Endothelial cell of umbilical vein (primary cell): ENCODE results near the gene CD82. TPM values are rescaled to one million over a fixed set of nuclear protein-coding genes. Genes with fewer than 3 reads are reported as not detected.

ENCODE experiments used
- BruUV-seq: library from RNA; stranded (reverse); fragments of 400-500 nt; replicated peaks from 2 replicates; lab custom pipeline; 2021; lab: Mats Ljungman, UMichigan
- CTCF ChIA-PET: fragments of 300-600, 350-600 bp; sonication (Branson Sonifier 250); formaldehyde crosslinking; loops from one replicate; lab custom pipeline; 2021; ENCODE audit warnings: antibody characterized with exemption, inconsistent platforms; lab: Charles Lee
- POLR2A ChIA-PET: fragments of 300-600, 350-600 bp; sonication (Branson Sonifier 250); formaldehyde crosslinking; loops from one replicate; lab custom pipeline; 2021; ENCODE audit warnings: antibody characterized with exemption, inconsistent platforms; lab: Charles Lee
- DNase-seq: peaks from one replicate; pipeline ENCODE4 v3.0.0-alpha.2; 2011; ENCODE audit warnings: low read depth, low spot score
- FAIRE-seq: peaks from 2 replicates; lab custom pipeline; 2011; peaks lifted over from hg19 to GRCh38; lab: Jason Lieb, UNC
- H2AFZ ChIP-seq: 2 replicates; pipeline ENCODE4 v1.6.0; 2012; ENCODE audit warnings: low read depth, low read length, control low read depth, inconsistent platforms
- H3K27ac ChIP-seq: 2 replicates; pipeline ENCODE4 v1.5.1; 2011; ENCODE audit warnings: low read depth, mild to moderate bottlenecking, control low read depth, low read length, moderate library complexity; ENCODE audit not compliant: insufficient read depth
- H3K27me3 ChIP-seq, 2 experiments: 2 replicates each; pipeline versions ENCODE4 v1.6.0 to v1.6.1; 2011; ENCODE audit warnings: low read length in 2 of 2, mixed read lengths in 1 of 2; ENCODE audit not compliant: control insufficient read depth in 2 of 2, insufficient read depth in 2 of 2
- H3K36me3 ChIP-seq, 2 experiments: 2 replicates in 1 of 2; 3 replicates in 1 of 2; pipeline ENCODE4 v1.5.1; 2011; ENCODE audit warnings: low read length in 2 of 2, mild to moderate bottlenecking in 1 of 2, moderate library complexity in 1 of 2; ENCODE audit not compliant: control insufficient read depth in 2 of 2, insufficient read depth in 2 of 2; ENCODE audit errors: extremely low read depth in 1 of 2
- H3K4me1 ChIP-seq: 3 replicates; pipeline ENCODE4 v1.5.1; 2011; ENCODE audit warnings: mild to moderate bottlenecking, low read length; ENCODE audit not compliant: control insufficient read depth, insufficient read depth; ENCODE audit errors: extremely low read depth
- H3K4me2 ChIP-seq: 2 replicates; pipeline ENCODE4 v1.6.1; 2011; ENCODE audit warnings: low read length, control low read depth, mixed read lengths; ENCODE audit not compliant: insufficient read depth
- H3K4me3 ChIP-seq, 3 experiments: fragments of 200-600 bp in 1 of 3; sonication (generic), shearing (Covaris generic) in 1 of 3; replicated peaks in 1 of 3; 2 replicates each; pipeline ENCODE4 v1.5.1; 2011 to 2016; ENCODE audit warnings: control low read depth in 3 of 3, low read length in 3 of 3, mild to moderate bottlenecking in 2 of 3, inconsistent platforms in 1 of 3, low read depth in 1 of 3, moderate library complexity in 1 of 3; ENCODE audit not compliant: insufficient read depth in 1 of 3
- H3K79me2 ChIP-seq: 2 replicates; pipeline ENCODE4 v1.6.0; 2012; ENCODE audit warnings: low read length, inconsistent platforms; ENCODE audit not compliant: control insufficient read depth, insufficient read depth
- H3K9ac ChIP-seq: replicated peaks from 2 replicates; pipeline ENCODE3; 2011; ENCODE audit warnings: low read length, control low read depth; ENCODE audit not compliant: insufficient read depth; ENCODE audit errors: extremely low read depth
- H3K9me1 ChIP-seq: replicated peaks from 3 replicates; pipeline ENCODE4 v1.6.0; 2011; ENCODE audit warnings: mild to moderate bottlenecking, low read length; ENCODE audit not compliant: control insufficient read depth, insufficient read depth; ENCODE audit errors: extremely low read depth
- H3K9me3 ChIP-seq: replicated peaks from 2 replicates; pipeline ENCODE4 v1.5.1; 2012; ENCODE audit warnings: low read length, inconsistent platforms; ENCODE audit not compliant: control insufficient read depth, insufficient read depth
- H4K20me1 ChIP-seq: replicated peaks from 2 replicates; pipeline ENCODE3; 2011; ENCODE audit warnings: mild to moderate bottlenecking, low read length; ENCODE audit not compliant: control insufficient read depth, insufficient read depth; ENCODE audit errors: extremely low read depth
- EZH2 ChIP-seq: IDR thresholded peaks from 2 replicates; pipeline ENCODE4 v1.6.1; 2012; ENCODE audit warnings: borderline replicate concordance, low read depth, mild to moderate bottlenecking, moderate library complexity, low read length, inconsistent platforms; ENCODE audit not compliant: severe bottlenecking
- FOS ChIP-seq: IDR thresholded peaks from 2 replicates; pipeline ENCODE4 v1.6.1; 2011; ENCODE audit warnings: mild to moderate bottlenecking, low read length, moderate library complexity, borderline replicate concordance; ENCODE audit not compliant: insufficient read depth
- GATA2 ChIP-seq: IDR thresholded peaks from 2 replicates; pipeline ENCODE4 v1.7.0; 2011; ENCODE audit warnings: low read depth, mild to moderate bottlenecking, moderate library complexity, mixed read lengths, low read length; ENCODE audit not compliant: insufficient read length, insufficient read depth
- JUN ChIP-seq: IDR thresholded peaks from 2 replicates; pipeline ENCODE4 v1.6.1; 2011; ENCODE audit warnings: borderline replicate concordance, low read depth; ENCODE audit not compliant: insufficient read length, insufficient read depth
- MYC ChIP-seq: IDR thresholded peaks from one replicate; pipeline ENCODE4 v1.6.1; 2011; ENCODE audit warnings: mild to moderate bottlenecking, low read depth, low read length
- POLR2A ChIP-seq: IDR thresholded peaks from 2 replicates; pipeline ENCODE4 v1.6.1; 2012; ENCODE audit warnings: low read depth, mild to moderate bottlenecking, control low read depth, low read length
- POLR2AphosphoS5 ChIP-seq: IDR thresholded peaks from 2 replicates; pipeline ENCODE4 v1.6.1; 2012; ENCODE audit warnings: low read depth, mild to moderate bottlenecking, control low read depth, low read length, moderate library complexity; ENCODE audit not compliant: insufficient read depth
- dilution Hi-C: fragments of 300-500 bp; cut with MboI; formaldehyde crosslinking; loops from one replicate; pipeline ENCODE4 v1.15.0; 2019; ENCODE audit warnings: low sequenced_read_pairs; ENCODE audit not compliant: extremely low pct_ligation_motif_present
- intact Hi-C: fragments of 100-400 bp; cut with micrococcal nuclease; formaldehyde crosslinking; loops from one replicate; pipeline ENCODE4 v1.10.0; 2022
- polyA plus RNA-seq, 4 experiments: library from polyadenylated mRNA; depleted of rRNA in 3 of 4; stranded (reverse) in 3 of 4; unstranded in 1 of 4; fragments of >200 nt; gene quantifications; 2 replicates each; pipeline versions ENCODE4 v1.2.1 to v1.2.3, GENCODE V29; 2011 to 2012; ENCODE audit warnings: missing spikeins in 1 of 4
- total RNA-seq: library from RNA; stranded (reverse); gene quantifications from 2 replicates; pipeline ENCODE4 v1.2.3, GENCODE V29; 2021
- TF ChIP-seq, protein P1 (sequence below): IDR thresholded peaks from 2 replicates; pipeline ENCODE4 v1.6.1; 2011; ENCODE audit not compliant: insufficient read depth, insufficient read length
- TF ChIP-seq, protein P2 (sequence below), 2 donors: IDR thresholded peaks; 1 replicate in 1 of 2; 2 replicates in 1 of 2; pipeline ENCODE4 v1.5.1; 2011; ENCODE audit warnings: low read length in 2 of 2, mild to moderate bottlenecking in 2 of 2, moderate library complexity in 2 of 2, control low read depth in 1 of 2, inconsistent platforms in 1 of 2, low read depth in 1 of 2; ENCODE audit not compliant: insufficient read depth in 1 of 2; ENCODE audit errors: extremely low read depth in 1 of 2

Gene CD82
- total and polyA plus RNA-seq, 2 donors (not counting 3 experiments of a cell fraction or from before 2014, with no cell fraction given): 17.9 to 25.2 TPM

DNA sequence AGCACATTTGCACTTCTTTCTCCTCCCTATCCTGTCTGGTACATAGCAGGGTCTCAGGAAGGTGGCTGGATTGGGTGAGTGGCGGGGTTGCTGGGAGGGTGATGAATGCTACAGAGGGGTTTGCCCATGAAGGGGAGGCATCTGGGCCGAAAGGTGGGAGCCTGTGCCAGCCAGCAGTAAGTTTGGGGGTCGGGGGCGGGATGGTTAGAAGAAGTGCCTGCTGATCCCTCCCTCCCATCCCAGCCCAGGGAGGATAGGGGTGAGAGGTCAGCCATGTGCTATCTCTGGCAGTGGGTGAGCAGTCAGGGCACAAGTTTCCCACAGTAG lies 2.8 kb downstream of the CD82 start:
- CTCF ChIA-PET: interaction anchor here (1.2 to 2.0 kb wide), 4 partner anchors 8 to 358 kb away, joined by 3 to 23 read pairs (median 6); no protein-coding TSS in a partner anchor
- no peak overlapping the region for H3K4me3 ChIP-seq
- peak overlapping the region; percentile 98 for H3K27ac ChIP-seq
- H3K9me3 ChIP-seq: no peaks in the 10 kb centered on the region
- H4K20me1 ChIP-seq: no peaks in the 10 kb centered on the region
- no peak overlapping the region for H2AFZ ChIP-seq
- DNase-seq: no peak
- intact Hi-C loops (loop anchor here (2.0 to 5.0 kb wide), 2 partner anchors 41 to 1256 kb away; partner anchors contain the start of gene API5), dilution Hi-C loops (no loop called here)
- TF ChIP-seq, protein P1, sequence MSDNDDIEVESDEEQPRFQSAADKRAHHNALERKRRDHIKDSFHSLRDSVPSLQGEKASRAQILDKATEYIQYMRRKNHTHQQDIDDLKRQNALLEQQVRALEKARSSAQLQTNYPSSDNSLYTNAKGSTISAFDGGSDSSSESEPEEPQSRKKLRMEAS: no peak
- TF ChIP-seq FOS (no peak), EZH2 (no peak), POLR2A (no peak), MYC (no peak), GATA2 (no peak), POLR2AphosphoS5 (no peak), JUN (no peak)
- TF ChIP-seq, protein P2, sequence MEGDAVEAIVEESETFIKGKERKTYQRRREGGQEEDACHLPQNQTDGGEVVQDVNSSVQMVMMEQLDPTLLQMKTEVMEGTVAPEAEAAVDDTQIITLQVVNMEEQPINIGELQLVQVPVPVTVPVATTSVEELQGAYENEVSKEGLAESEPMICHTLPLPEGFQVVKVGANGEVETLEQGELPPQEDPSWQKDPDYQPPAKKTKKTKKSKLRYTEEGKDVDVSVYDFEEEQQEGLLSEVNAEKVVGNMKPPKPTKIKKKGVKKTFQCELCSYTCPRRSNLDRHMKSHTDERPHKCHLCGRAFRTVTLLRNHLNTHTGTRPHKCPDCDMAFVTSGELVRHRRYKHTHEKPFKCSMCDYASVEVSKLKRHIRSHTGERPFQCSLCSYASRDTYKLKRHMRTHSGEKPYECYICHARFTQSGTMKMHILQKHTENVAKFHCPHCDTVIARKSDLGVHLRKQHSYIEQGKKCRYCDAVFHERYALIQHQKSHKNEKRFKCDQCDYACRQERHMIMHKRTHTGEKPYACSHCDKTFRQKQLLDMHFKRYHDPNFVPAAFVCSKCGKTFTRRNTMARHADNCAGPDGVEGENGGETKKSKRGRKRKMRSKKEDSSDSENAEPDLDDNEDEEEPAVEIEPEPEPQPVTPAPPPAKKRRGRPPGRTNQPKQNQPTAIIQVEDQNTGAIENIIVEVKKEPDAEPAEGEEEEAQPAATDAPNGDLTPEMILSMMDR (IDR thresholded peaks at IDR 0.05; ENCODE audit: extremely low read depth in 1 of 2, insufficient read depth in 1 of 2, low read depth in 1 of 2, low read length in 2 of 2): no peak
- H3K79me2 ChIP-seq: no peaks in the 10 kb centered on the region
- no peaks in the 10 kb centered on the region for H3K36me3 ChIP-seq
- peak overlapping the region; percentile 68 for H3K9ac ChIP-seq
- no peaks in the 10 kb centered on the region for H3K9me1 ChIP-seq
- POLR2A ChIA-PET: no interaction called here
- peaks cover 50% of the 10 kb centered on the region for H3K4me1 ChIP-seq
- FAIRE-seq: no peak
- H3K4me2 ChIP-seq: peak overlapping the region; percentile 44
- BruUV-seq: no TSS peak
- H3K27me3 ChIP-seq: no peaks in the 10 kb centered on the region
